Hepatocyte (in vitro differentiated cells): ENCODE measurements around the gene LCAT.

Source experiments
- EZH2 ChIP-seq: fragments of 200-600 bp; sonication (generic); IDR thresholded peaks from 2 replicates; pipeline ENCODE4 v1.6.1; 2016; ENCODE audit warnings: antibody characterized with exemption, mild to moderate bottlenecking, borderline replicate concordance
- EZH2phosphoT487 ChIP-seq: fragments of 200-600 bp; sonication (generic); IDR thresholded peaks from one replicate; pipeline ENCODE4 v1.6.1; 2018; ENCODE audit warnings: antibody characterized with exemption, mild to moderate bottlenecking, low read depth, moderate library complexity; ENCODE audit not compliant: unreplicated experiment, severe bottlenecking
- TF ChIP-seq, protein P1 (sequence below): fragments of 200-600 bp; sonication (generic); IDR thresholded peaks from 2 replicates; pipeline ENCODE4 v1.5.1; 2016; ENCODE audit warnings: antibody characterized with exemption, mild to moderate bottlenecking; ENCODE audit not compliant: poor library complexity

DNA sequence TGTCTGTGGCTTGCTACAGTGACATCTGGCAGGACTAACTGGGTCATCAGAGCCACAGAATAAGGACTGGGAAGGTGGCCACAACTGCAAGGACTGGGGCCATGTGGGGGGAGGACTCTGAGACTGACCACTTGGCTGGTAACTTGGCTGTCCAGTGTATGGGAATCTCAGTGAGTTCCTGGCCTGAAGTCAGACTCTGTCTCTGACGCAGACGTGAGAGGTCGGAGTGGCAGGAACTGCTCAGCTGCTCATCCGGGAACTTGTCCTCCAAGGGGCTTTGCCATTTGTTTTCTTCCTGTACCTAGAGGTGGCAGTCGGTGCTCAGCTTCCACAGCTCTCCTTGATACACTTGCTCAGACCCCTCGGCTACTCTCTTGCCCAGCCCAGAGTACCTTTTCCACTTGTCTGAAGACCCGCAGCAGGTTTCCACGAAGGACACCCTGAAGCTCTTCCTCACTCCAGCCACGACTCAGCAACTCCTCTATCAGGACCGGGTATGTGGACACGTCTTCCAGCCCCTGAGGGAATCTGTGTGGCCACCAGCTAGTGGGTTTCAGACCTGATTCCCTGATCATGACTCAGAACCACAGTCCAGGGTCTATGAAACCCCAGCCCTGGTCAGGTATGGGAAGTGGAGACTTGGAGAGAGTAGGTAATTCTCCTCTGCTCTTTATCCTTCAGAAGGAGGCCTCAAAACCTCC, 43.7 kb upstream of the LCAT start:
- TF ChIP-seq, protein P1, sequence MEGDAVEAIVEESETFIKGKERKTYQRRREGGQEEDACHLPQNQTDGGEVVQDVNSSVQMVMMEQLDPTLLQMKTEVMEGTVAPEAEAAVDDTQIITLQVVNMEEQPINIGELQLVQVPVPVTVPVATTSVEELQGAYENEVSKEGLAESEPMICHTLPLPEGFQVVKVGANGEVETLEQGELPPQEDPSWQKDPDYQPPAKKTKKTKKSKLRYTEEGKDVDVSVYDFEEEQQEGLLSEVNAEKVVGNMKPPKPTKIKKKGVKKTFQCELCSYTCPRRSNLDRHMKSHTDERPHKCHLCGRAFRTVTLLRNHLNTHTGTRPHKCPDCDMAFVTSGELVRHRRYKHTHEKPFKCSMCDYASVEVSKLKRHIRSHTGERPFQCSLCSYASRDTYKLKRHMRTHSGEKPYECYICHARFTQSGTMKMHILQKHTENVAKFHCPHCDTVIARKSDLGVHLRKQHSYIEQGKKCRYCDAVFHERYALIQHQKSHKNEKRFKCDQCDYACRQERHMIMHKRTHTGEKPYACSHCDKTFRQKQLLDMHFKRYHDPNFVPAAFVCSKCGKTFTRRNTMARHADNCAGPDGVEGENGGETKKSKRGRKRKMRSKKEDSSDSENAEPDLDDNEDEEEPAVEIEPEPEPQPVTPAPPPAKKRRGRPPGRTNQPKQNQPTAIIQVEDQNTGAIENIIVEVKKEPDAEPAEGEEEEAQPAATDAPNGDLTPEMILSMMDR: no peak
- TF ChIP-seq EZH2phosphoT487 (no peak), EZH2 (no peak)
